ENCODE measurements around the gene GPRC5A.
"Not testable (repeated sequence)": the region's sequence is repeated elsewhere in the genome, so short reads cannot be mapped to it uniquely, and the experiment has no call there.

GPRC5A gene

DNA sequence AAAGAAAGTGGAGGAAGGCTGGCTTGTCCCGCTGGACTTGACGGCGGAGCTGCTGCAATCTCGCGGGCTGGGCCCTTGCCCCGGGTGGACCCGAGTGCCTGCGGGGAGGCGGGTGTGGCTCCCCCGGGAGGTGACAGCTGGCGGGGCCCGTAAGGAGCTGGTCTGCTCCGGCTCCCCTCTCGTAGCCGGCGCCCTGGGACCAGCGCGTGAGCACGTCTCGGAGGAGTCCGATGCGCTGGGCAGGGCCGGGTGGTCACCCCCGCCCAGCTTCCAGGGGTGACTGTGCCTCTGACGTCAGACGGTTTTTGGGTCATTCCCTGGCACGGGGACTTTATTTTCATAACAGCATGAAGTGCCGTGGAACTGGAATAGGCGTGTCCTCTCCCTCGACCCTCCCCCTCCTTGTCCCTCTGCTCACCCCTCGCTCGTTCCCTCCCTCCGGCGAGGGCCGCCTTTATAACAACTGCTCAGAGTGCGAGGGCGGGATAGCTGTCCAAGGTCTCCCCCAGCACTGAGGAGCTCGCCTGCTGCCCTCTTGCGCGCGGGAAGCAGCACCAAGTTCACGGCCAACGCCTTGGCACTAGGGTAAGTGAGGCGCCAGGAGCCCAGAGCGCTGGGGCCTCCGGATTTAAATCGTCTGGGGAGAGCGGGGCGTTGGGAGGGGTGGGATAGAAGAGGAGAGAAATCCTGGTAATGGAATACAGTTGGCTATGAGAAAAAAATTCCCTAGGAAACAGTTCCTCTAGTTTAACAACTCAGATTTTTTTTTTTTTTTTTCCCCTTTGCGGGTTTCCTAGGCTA, at the start of gene GPRC5A:
TSS of gene GPRC5A (plus strand) at position 483 of the 801 bp plus-strand sequence. CDS start 16,688 bp downstream, outside the sequence.
- in situ Hi-C loops (cut with MboI; ENCODE audit: low sequenced_read_pairs) = no loop called here

- in situ Hi-C loops (cut with MboI; ENCODE audit: low sequenced_read_pairs) = no loop called here
These were observed 45.5 kb upstream of the GPRC5A start for GRCh38 chr12:12845794-12846243.

DNA sequence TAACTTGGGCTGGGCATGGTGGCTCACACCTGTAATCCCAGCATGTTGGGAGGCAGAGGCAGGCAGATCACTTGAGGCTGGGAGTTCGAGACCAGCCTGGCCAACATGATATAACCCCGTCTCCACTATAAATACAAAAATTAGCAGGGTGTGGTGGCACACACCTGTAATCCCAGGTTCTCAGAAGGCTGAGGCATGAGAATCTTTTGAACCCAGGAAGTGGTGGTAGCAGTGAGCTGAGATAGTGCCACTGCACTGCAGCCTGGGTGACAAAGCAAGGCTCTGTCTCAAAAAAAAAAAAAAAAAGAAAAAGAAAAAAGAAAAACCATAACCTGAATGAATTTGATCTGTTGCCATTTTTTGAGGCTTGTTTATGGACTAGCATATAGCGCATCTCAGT, 44.6 kb upstream of the GPRC5A start:
- in situ Hi-C loops (cut with MboI; ENCODE audit: low sequenced_read_pairs) = not testable (repeated sequence)

- in situ Hi-C loops (cut with MboI; ENCODE audit: low sequenced_read_pairs) = no loop called here
These were observed 37.9 kb upstream of the GPRC5A start for GRCh38 chr12:12853435-12853834.

GRCh38 chr12:12859690-12860089, 31.7 kb upstream of the GPRC5A start:
- in situ Hi-C loops (cut with MboI; ENCODE audit: low sequenced_read_pairs) = no loop called here

GRCh38 chr12:12864243-12864642, 27.1 kb upstream of the GPRC5A start:
- in situ Hi-C loops (cut with MboI; ENCODE audit: low sequenced_read_pairs) = no loop called here

- in situ Hi-C loops (cut with MboI; ENCODE audit: low sequenced_read_pairs) = no loop called here
These were observed 22.7 kb upstream of the GPRC5A start for GRCh38 chr12:12868477-12869235.

- in situ Hi-C loops (cut with MboI; ENCODE audit: low sequenced_read_pairs) = no loop called here
These were observed 20.9 kb upstream of the GPRC5A start for GRCh38 chr12:12870465-12870864.

- in situ Hi-C loops (cut with MboI; ENCODE audit: low sequenced_read_pairs) = no loop called here
These were observed 19.7 kb upstream of the GPRC5A start for GRCh38 chr12:12871587-12872138.

GRCh38 chr12:12872139-12872933, 19.0 kb upstream of the GPRC5A start:
- in situ Hi-C loops (cut with MboI; ENCODE audit: low sequenced_read_pairs) = no loop called here

DNA sequence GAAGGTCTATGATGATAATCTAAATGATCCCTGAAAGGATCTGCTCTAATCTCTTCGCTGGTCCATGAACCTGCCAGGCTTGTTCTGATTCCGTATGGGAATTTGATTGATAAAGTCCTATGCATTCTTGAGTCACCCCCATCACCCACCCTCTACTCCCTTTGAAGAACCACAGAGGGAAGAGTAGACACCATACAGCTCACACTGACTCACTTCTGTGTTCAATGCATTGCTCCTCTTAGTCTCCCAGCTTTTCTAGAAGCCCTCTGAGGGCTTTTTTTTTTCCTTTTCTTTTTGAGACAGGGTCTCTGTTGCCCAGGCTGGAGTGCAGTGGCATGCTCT, 18.5 kb upstream of the GPRC5A start:
- in situ Hi-C loops (cut with MboI; ENCODE audit: low sequenced_read_pairs) = no loop called here

DNA sequence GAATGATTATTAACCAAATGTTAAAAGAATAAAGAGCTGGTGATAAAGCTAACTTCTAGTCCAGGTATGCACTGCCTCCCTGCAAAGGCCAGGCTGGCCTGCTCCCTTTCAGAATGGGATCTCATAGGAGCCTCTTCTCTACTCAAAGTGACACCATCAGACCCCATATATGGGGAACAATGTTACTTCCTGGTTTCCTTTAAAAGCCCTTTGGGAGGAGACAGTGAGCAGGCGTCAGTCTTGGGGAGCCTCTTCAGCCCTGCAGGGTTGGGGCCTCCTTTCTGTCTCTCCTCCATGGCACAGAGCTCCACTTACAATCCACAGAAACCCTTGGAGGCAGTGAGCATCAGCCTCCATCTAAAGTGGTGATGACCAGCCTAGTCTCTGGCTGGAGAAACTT, 17.3 kb upstream of the GPRC5A start:
- in situ Hi-C loops (cut with MboI; ENCODE audit: low sequenced_read_pairs) = no loop called here

DNA sequence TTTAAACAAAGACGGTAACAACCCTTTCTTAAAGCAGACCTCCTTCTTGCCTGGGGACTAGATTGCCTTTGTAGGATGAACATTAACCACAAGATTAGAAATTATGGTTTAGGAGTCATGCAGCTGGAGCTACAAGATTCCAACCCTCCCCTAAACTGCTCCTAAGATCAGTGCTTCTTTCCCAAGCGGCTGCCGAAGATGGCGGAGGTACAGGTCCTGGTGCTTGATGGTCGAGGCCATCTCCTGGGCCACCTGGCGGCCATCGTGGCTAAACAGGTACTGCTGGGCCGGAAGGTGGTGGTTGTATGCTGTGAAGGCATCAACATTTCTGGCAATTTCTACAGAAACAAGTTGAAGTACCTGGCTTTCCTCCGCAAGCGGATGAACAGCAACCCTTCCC, 16.1 kb upstream of the GPRC5A start:
- in situ Hi-C loops (cut with MboI; ENCODE audit: low sequenced_read_pairs) = not testable (repeated sequence)

GRCh38 chr12:12877153-12877768, 14.1 kb upstream of the GPRC5A start:
- in situ Hi-C loops (cut with MboI; ENCODE audit: low sequenced_read_pairs) = no loop called here

GRCh38 chr12:12877781-12878455, 13.4 kb upstream of the GPRC5A start:
- in situ Hi-C loops (cut with MboI; ENCODE audit: low sequenced_read_pairs) = no loop called here

GRCh38 chr12:12880537-12880936, 10.8 kb upstream of the GPRC5A start:
- in situ Hi-C loops (cut with MboI; ENCODE audit: low sequenced_read_pairs) = no loop called here

- in situ Hi-C loops (cut with MboI; ENCODE audit: low sequenced_read_pairs) = no loop called here
These were observed 10.0 kb upstream of the GPRC5A start for GRCh38 chr12:12881151-12881909.

- in situ Hi-C loops (cut with MboI; ENCODE audit: low sequenced_read_pairs) = no loop called here
These were observed 9.1 kb upstream of the GPRC5A start for GRCh38 chr12:12882288-12882687.

DNA sequence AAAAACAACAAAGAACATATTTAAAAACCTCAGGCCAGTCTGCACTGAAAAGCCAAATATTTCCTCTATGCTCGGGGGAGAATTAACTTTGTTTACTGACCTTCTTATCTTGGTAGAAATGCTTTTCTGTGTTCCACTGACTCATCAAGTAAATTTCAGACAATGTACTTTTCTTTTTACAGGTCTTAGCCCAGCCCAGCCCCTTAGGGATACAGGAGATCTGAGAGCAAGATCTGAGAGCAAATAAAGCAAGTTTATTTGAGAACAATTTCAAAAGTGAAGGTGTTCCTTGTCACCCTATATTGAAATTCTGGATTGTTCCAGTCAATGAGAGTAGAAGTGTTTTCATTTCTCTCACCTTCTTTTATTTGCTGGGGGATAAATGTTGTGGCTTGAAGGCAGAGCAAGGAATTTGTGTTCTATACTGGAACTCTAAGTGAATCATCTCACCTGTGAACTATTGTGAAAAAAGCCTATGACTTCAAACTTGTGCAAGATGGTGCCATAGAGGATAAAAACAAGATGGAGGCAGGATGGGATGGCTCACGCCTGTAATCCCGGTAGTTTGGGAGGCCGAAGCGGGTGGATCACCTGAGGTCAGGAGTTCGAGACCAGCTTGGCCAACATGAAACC, 7.9 kb upstream of the GPRC5A start:
- in situ Hi-C loops (cut with MboI; ENCODE audit: low sequenced_read_pairs) = no loop called here

Measured in HL-60/S4 (cell line).